GM18519 (cell line): ENCODE results near the gene RDH16.
"Not testable (repeated sequence)": the region's sequence is repeated elsewhere in the genome, so short reads cannot be mapped to it uniquely, and the experiment has no call there.

Experiments
- ATAC-seq: cut with Tn5 transposase; IDR thresholded peaks from one replicate; pipeline ENCODE4 v1.9.1; 2021; ENCODE audit warnings: mild to moderate bottlenecking, moderate library complexity; ENCODE audit not compliant: unreplicated experiment, low FRiP score

RDH16 gene

DNA sequence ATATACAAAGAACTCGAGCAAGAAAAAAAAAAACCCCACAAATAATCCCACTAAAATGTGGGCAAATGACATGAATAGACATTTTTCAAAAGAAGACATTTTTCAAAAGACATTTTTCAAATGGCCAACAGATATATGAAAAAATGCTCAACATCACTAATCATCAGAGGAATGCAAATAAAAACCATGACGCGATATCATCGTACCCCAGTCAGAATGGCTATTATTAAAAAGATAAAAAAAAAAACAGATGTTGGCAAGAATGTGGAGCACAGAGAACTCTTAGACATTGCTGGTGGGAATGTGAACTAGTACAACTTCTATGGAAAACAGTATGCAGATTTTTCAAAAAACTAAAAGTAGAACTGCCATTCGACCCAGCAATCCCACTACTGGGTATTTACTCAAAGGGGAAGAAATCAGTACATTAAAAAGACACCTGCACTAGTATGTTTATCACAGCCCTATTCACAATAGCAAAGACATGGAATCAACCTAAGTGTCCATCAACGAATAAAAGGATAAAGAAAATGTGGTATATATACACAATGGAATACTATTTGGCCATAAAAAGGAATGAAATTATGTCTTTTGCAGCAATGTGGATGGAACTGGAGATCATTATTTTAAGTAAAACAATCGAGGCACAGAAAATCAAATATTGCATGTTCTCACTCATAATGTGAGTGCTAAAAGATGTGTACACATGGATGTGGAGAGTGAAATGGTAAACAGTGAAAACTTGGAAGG, 32.6 kb upstream of the RDH16 start:
- ATAC-seq: no peak

DNA sequence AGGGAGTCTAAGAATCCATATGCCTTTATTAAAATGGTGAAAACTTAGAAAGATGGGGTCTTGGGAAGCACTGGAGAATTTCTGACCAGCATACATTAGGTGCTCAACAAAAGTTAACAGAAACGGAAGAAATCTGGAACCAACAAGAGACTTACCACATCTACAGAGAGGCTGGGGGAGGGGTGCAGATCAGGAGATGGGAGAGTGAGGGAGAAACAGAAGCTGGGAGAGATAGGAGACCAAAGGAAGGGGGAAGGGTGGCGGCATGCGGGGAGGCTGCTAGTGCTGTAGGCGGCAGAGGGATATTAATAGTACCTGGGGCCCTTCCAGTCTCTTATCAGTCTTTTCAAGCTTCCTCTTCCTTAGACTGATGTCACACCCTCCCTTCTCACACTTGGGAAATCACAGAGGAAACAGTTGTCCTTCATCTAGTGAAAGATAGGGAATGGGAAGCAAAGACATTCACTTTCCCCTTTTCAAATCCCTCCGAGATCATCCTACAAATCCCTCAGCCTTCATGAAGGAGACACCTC, 30.9 kb upstream of the RDH16 start:
- ATAC-seq: no peak

DNA sequence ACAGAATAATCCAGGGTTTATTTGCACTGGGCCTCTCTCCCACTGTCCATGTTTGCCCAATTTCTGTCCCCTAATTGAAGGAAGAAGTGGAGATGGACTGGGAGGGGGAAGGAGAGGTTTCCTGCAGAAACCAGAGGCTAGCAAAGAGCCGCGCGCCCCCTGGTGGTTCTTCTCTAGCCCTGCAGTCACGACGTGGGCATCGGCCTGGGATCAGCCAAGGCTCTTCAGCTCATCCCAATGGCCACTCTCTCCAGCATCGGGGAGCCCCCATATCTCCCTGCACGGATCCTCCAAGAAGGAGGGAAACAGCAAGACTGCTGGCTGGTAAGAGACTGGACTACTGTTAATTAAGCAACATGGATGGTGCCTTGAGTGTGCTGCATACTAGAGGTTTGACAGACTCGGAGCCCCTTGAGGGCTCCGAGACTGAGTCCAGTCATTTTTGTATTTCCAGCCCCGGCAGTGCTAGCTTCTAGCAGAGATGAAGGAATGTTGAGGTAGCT, 30.2 kb upstream of the RDH16 start:
- ATAC-seq: no peak

DNA sequence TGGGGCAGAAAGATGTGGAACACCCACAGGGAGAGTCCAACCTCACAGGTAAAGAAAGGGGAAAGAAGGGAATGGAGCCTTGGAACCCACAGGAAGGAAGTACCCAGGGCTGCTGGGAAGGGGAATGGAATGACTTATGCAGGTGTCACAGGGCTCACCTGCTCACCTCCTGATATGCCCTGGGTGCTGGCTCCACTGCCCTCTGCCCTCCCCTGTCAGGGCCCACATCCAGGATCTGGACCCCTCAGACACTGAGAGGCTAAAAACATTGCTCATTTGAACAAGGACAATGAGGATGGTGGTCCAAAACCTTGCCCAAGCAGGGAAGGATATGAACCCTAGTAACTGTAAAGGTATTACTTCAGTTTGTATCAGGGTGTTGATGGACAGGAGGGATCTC, 29.6 kb upstream of the RDH16 start:
- no peak for ATAC-seq

DNA sequence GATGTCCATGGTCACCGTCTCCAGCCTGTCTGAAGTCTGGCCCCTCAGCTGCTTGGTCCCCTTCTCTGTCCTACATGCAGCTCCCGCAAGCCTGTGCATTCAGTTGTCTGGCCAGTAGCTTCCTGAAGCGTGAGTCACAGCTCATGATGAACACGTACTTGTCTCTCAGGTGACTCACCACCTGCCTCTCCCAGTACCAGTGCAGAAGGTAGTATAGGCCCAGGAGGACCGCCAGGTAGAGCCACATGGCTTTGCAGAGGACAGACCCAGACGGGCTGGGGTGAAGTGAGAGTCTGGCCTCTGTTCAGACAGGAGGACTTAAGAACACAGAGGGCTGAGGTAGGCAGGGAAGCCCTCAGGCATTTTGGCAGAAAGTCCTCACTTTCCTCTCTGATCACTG, 28.3 kb upstream of the RDH16 start:
- not testable (repeated sequence) for ATAC-seq

DNA sequence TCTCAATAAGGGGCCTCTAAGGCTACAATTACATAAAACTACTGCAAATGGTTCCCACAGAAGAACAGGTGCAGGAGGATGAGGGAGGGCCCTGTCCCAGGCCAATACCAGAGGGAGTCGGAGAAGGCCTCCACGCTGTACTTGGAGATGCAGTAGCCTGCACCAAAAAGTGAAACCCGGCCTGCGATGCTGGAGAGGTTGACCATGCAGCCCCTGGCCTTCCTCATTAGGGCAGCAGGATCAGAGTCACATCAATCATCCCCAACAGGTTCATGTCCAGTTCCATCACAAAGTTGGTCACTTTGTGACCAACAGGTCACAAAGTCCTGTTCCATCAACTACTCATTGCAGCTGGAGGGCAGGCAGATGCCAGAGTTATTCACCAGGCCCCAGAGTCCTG, 26.0 kb upstream of the RDH16 start:
- no peak for ATAC-seq

DNA sequence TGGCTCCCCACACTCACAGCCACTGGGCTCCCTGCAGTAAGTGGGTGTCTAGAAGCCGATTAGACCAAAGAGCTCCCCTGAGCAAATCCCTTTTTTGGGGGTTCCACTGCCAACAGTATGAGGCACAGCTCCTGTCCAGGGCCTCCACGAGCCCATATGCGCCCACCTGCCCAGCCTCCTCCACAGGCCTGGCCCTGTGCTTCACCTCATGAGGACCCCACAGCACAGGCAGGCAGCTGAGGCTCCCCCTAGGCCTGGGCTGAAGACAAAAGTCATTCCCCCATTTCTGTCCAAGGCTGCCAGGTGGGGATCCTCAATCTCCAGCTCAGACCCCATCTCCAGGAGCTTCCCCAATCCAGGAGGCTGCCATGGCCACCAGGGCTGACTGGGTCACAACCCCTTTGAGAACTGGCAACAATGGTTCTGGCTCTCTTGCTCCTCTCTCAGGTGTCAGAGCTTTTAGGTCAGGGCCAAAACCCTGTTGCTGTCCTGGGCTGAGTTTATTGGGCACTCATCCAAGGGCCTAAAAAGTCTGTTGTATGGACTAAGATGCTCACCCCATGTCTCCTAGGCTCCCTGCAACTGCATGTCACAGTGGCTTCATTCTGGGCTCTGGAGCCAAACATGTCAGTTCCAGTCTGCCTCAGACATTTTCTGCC, 25.3 kb upstream of the RDH16 start:
- not testable (repeated sequence) for ATAC-seq

DNA sequence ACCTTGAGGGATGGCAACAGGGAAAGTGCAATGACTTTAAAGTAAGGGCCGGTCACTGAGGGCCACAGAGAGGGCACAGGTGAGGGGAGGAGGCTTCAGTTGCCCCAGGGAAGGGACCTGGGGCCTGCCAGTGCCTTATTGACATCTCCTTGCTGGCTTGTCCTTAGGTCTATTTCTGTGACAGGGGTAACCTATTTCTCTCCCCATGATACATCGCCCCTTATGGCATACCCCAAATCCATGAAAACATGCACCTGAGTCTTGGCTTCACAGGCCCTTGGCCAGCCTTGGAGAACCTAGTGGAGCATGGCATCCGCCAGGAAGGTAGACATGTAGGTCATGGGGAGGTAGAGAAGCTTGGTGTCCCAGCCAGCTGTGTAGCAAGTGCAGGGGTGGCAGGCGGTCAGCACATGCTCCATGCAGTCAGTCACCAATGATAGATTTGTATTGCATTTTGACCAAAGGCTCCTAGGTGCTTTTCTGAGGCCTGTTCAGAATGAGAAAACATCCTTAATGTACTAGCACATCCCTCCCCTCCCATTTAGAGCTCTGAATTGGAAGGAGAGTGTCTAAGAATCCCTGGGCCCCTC, 23.6 kb upstream of the RDH16 start:
- no peak for ATAC-seq

DNA sequence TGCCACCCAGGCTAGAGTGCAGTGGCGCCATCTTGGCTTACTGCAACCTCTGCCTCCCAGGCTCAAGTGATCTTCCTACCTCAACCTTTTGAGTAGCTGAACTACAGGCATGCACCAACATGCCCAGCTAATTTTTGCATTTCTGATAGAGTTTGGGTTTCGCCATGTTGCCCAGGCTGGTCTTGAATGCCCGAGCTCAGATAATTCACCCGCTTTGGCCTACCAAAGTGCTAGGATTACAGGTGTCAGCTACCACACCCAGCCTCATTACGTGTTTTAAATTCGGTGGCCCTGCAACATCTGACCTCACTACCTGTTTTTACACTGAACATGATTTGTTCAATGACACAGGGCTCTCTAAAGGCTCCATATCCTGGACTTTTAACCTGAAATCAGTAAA, 22.9 kb upstream of the RDH16 start:
- ATAC-seq: no peak

DNA sequence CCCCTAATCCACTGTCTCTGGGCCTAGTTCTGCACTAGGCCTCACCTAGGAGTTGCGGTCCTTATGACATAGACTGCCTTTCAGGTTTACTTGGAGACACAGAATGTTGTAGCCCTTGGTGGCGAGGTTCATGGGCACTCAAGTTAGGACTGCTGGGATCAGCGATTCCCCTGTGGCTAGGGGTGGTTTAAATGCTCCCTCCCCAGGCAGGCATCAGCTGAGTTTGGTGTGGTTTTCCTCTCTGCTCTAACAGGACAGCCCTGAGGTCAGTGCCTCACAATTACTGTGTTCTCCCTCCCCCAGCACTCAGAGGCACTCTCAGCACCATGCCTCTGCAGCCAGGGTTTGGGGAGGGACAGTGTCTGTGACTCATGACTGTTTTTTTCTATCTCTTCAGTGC, 22.2 kb upstream of the RDH16 start:
- no peak for ATAC-seq

DNA sequence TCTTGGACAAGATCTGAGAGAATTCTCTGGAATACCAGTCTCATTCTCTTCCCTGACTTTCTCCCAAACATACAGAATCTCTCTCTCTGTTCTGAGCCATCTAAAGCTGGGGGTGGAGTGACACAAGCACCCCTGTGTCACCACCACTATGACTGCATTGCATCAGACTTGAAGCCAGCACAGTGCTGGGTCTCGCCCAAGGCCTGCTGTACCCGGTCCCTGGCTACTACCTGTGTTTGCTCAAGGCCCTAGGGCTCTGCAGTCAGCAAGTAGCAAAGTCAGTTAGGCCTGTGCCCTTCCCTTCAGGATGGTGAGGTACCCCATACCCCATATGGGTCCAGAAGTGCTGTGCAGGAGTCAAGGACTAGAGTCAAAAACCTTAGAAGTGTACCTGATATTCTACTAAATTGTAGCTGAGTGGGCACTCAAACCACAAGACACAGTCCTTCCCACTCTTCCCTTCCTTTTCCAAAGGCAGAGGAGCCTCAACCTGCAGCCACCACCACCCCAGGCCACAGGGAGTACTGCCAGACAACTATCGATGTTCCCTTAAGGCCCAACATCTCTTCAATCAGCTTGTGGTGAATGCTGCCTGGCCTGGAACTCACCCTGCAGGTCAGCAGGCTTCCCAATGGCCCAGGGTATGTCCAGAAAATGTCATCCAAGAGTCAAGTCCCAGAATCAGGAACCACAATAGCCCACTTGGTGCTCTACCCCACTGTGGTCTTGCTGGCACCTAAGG, 21.2 kb upstream of the RDH16 start:
- ATAC-seq: no peak

DNA sequence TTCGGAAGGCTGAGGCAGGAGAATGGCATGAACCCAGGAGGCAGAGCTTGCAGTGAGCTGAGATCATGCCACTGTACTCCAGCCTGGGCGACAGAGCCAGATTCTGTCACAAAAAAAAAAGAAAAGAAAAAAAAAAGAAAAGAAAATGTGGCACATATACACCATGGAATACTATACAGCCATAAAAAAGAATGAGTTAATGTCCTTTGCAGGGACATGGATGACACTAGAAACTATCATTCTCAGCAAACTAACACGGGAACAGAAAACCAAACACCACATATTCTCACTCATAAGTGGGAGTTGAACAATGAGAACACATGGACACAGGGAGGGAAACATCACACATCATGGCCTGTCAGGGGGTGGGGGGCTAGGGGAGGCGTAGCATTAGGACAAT, 20.0 kb upstream of the RDH16 start:
- not testable (repeated sequence) for ATAC-seq

DNA sequence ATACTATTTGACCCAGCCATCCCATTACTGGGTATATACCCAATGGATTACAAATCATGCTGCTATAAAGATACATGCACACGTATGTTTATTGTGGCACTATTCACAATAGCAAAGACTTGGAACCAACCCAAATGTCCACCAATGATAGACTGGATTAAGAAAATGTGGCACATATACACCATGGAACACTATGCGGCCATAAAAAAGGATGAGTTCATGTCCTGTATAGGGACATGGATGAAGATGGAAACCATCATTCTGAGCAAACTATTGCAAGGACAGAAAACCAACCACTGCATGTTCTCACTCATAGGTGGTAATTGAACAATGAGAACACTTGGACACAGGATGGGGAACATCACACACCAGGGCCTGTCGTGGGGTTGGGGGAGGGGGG, 16.8 kb upstream of the RDH16 start:
- ATAC-seq: not testable (repeated sequence)

DNA sequence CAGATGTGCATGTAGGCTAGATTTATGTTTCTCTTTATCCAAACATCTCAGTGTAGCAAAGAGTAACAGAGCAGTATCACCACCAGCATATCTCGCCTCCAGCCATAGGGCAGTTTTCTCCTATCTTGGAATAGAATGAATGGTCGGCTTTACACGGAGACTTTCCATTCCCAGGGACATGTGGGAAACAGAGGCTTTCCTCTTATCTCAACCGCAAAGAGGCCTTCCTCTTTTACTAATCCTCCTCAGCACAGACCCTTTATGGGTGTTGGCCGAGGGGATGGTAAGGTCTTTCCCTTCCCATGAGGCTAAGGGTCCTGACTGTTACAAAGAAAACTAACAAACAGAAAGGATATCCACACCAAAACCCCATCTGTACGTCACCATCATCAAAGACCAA, 11.5 kb upstream of the RDH16 start:
- not testable (repeated sequence) for ATAC-seq

DNA sequence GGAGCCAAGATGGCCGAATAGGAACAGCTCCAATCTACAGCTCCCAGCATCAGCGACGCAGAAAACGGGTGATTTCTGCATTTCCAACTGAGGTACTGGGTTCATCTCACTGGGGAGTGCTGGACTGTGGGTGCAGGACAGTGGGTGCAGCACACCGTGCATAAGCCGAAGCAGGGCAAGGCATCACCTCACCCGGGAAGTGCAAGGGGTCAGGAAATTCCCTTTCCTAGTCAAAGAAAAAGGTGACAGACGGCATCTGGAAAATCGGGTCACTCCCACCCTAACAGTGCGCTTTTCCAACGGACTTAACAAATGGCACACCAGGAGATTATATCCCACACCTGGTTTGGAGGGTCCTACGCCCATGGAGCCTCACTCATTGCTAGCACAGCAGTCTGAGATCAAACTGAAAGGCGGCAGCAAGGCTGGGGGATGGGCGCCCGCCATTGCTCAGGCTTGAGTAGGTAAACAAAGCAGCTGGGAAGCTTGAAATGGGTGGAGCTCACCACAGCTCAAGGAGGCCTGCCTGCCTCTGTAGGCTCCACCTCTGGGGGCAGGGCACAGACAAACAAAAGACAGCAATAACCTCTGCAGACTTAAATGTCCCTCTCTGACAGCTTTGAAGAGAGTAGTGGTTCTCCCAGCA, 8.7 kb upstream of the RDH16 start:
- not testable (repeated sequence) for ATAC-seq

DNA sequence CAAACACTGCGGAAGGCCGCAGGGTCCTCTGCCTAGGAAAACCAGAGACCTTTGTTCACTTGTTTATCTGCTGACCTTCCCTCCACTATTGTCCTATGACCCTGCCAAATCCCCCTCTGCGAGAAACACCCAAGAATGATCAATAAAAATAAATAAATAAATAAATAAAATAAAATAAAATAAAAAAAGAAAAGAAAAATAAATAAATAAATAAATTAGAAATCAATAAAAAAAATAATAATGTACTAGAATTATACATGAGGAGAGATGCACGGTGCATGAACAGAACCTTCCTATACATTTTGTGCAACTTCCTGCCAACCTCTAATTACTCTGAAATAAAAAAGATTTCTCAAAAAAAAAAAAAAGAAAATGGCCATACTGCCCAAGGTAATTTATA, 7.7 kb upstream of the RDH16 start:
- ATAC-seq: not testable (repeated sequence)

DNA sequence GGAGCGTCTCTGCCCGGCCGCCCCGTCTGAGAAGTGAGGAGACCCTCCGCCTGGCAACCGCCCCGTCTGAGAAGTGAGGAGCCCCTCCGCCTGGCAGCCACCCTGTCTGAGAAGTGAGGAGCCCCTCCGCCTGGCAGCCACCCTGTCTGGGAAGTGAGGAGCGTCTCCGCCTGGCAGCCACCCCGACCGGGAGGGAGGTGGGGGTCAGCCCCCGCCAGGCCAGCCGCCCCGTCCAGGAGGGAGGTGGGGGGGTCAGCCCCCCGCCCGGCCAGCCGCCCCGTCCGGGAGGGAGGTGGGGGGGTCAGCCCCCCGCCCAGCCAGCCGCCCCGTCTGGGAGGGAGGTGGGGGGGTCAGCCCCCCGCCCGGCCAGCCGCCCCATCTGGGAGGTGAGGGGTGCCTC, 6.1 kb upstream of the RDH16 start:
- ATAC-seq: not testable (repeated sequence)

DNA sequence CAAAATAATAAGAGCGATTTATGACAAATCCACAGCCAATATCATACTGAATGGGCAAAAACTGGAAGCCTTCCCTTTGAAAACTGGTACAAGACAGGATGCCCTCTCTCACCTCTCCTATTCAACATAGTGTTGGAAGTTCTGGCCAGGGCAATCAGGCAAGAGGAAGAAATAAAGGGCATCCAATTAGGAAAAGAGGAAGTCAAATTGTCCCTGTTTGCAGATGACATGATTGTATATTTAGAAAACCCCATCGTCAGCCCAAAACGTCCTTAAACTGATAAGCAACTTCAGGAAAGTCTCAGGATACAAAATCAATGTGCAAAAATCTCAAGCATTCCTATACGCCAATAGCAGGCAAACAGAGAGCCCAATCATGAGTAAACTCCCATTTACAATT, 4.8 kb upstream of the RDH16 start:
- not testable (repeated sequence) for ATAC-seq

DNA sequence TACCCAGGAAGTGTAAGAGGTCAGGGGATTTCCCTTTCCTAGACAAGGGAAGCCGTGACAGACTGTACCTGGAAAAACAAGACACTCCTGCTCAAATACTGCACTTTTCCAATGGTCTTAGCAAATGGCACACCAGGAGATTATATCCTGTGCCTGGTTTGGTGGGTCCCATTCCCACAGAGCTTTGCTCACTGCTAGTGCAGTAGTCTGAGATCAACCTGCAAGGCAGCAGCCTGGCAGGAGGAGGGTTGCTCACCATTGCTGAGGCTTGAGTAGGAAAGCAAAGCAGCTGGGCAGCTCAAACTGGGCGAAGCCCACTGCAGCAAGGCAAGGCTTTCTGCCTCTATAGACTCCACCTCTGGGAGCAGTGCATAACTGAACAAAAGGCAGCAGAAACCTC, 1.0 kb upstream of the RDH16 start:
- ATAC-seq: no peak

DNA sequence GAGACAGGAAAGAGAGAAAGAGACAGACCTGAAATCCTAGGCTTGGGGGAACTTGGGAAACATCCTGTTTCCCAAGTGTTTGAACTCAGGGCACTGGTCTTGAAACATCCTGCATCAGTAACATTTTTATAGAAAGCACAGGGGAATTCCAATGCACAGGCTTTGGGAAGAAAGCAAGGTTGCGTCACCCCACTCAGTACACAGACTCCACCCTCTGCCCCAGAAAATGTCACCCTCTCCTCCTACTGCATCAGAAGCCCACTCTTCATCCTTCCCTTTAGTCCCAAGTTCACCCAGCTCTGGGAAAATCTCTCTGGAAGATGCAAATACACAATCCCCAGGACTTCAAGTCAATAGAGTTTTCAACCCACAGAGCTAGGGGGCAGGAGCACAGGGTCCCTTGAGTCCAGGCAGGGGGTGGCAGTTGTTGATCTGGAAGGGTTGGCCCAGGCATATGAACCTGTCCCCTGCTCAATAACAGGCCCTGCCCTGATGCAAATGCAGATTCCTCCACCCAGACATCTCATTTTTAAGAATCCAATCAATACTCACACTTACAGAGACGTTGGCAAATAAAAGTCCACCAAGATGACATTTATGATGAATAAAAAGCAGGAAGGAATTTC, 1.7 kb downstream of the RDH16 start:
- no peak for ATAC-seq
